GM12801 (cell line): Measurements from ENCODE around the gene DMPK.

Experiments
- TF ChIP-seq, protein P1 (sequence below): IDR thresholded peaks from one replicate; pipeline ENCODE4 v1.5.1; 2011; ENCODE audit warnings: control low read depth; ENCODE audit not compliant: insufficient read length; ENCODE audit errors: extremely low read depth

DMPK gene

GRCh38 chr19:45774765-45775164, 7.5 kb downstream of the DMPK start:
- TF ChIP-seq, protein P1, sequence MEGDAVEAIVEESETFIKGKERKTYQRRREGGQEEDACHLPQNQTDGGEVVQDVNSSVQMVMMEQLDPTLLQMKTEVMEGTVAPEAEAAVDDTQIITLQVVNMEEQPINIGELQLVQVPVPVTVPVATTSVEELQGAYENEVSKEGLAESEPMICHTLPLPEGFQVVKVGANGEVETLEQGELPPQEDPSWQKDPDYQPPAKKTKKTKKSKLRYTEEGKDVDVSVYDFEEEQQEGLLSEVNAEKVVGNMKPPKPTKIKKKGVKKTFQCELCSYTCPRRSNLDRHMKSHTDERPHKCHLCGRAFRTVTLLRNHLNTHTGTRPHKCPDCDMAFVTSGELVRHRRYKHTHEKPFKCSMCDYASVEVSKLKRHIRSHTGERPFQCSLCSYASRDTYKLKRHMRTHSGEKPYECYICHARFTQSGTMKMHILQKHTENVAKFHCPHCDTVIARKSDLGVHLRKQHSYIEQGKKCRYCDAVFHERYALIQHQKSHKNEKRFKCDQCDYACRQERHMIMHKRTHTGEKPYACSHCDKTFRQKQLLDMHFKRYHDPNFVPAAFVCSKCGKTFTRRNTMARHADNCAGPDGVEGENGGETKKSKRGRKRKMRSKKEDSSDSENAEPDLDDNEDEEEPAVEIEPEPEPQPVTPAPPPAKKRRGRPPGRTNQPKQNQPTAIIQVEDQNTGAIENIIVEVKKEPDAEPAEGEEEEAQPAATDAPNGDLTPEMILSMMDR: no peak

GRCh38 chr19:45773384-45773783, 8.9 kb downstream of the DMPK start:
- TF ChIP-seq, protein P1: no peak

GRCh38 chr19:45772912-45773311, 9.4 kb downstream of the DMPK start:
- TF ChIP-seq, protein P1: no peak

- TF ChIP-seq, protein P1: no peak
Observed at GRCh38 chr19:45772130-45772840, 10.0 kb downstream of the DMPK start.

DNA sequence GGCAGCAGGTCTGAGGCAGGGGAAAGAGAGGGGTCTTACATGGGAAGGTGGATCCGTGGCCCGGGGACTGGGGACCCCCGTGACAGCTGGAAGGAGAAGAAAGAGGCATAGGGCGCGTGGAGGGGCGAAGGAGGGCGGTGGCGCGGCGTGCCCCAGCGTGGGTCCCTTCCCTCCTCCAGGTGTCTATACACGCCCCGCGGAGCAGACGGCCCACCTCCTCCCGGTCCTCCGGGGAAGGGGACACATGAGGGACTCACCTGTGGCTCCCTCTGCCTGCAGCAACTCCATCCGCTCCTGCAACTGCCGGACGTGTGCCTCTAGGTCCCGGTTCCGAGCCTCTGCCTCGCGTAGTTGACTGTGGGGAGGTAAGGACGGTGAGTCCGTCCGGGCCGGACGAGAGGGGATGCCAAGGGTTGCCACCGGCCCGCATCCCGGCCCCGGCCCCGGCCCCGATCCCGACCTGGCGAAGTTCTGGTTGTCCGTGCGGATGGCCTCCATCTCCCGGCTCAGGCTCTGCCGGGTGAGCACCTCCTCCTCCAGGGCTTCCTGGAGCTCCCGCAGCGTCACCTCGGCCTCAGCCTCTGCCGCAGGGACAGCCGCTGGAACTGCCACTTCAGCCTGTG, 10.9 kb downstream of the DMPK start:
- TF ChIP-seq, protein P1: no peak

- TF ChIP-seq, protein P1: no peak
Observed at GRCh38 chr19:45770192-45771101, 11.8 kb downstream of the DMPK start.

DNA sequence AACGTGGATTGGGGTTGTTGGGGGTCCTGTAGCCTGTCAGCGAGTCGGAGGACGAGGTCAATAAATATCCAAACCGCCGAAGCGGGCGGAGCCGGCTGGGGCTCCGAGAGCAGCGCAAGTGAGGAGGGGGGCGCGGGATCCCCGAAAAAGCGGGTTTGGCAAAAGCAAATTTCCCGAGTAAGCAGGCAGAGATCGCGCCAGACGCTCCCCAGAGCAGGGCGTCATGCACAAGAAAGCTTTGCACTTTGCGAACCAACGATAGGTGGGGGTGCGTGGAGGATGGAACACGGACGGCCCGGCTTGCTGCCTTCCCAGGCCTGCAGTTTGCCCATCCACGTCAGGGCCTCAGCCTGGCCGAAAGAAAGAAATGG, 12.5 kb downstream of the DMPK start:
- TF ChIP-seq, protein P1: no peak
